H9 (cell line): ENCODE data around the gene CCBE1. TPM values are rescaled to one million over a fixed set of nuclear protein-coding genes. Genes with fewer than 3 reads are reported as not detected.
"Not testable (repeated sequence)": the region's sequence is repeated elsewhere in the genome, so short reads cannot be mapped to it uniquely, and the experiment has no call there.

Source experiments
- DNase-seq: peaks from one replicate; pipeline ENCODE4 v3.0.0-alpha.2; 2017
- H2AFZ ChIP-seq: one replicate; pipeline ENCODE4 v1.6.1; 2013; ENCODE audit warnings: mild to moderate bottlenecking, low read length, control low read depth, moderate library complexity
- H2AK5ac ChIP-seq: 2 replicates; pipeline ENCODE4 v1.6.1; 2013; ENCODE audit warnings: low read length, control low read depth, mixed read lengths; ENCODE audit not compliant: insufficient read length
- H2BK120ac ChIP-seq: one replicate; pipeline ENCODE4 v1.6.1; 2013; ENCODE audit warnings: low read depth, mild to moderate bottlenecking, low read length, control low read depth, inconsistent platforms; ENCODE audit not compliant: poor library complexity, severe bottlenecking
- H2BK12ac ChIP-seq: 2 replicates; pipeline ENCODE4 v1.6.1; 2013; ENCODE audit warnings: low read length, control low read depth, mixed read lengths, low read depth; ENCODE audit not compliant: insufficient read length
- H2BK15ac ChIP-seq: 2 replicates; pipeline ENCODE4 v1.6.1; 2013; ENCODE audit warnings: low read depth, low read length, control low read depth
- H2BK20ac ChIP-seq: one replicate; pipeline ENCODE4 v1.6.1; 2013; ENCODE audit warnings: low read depth, mild to moderate bottlenecking, low read length, control low read depth, inconsistent platforms; ENCODE audit not compliant: poor library complexity, severe bottlenecking
- H2BK5ac ChIP-seq: 2 replicates; pipeline ENCODE4 v1.6.1; 2013; ENCODE audit warnings: low read length, control low read depth, mixed read lengths; ENCODE audit not compliant: insufficient read length
- H3K14ac ChIP-seq: 2 replicates; pipeline ENCODE4 v1.6.1; 2013; ENCODE audit warnings: low read length, control low read depth; ENCODE audit not compliant: insufficient read depth
- H3K18ac ChIP-seq: 2 replicates; pipeline ENCODE4 v1.6.1; 2013; ENCODE audit warnings: low read depth, mild to moderate bottlenecking, mixed read lengths, low read length, control low read depth; ENCODE audit not compliant: insufficient read length
- H3K23ac ChIP-seq: 2 replicates; pipeline ENCODE4 v1.6.1; 2013; ENCODE audit warnings: low read length, control low read depth, mixed read lengths, low read depth; ENCODE audit not compliant: insufficient read length
- H3K23me2 ChIP-seq: 2 replicates; pipeline ENCODE4 v1.6.1; 2013; ENCODE audit warnings: low read depth, mild to moderate bottlenecking, mixed read lengths, low read length, control low read depth; ENCODE audit not compliant: insufficient read length, poor library complexity, severe bottlenecking
- H3K27ac ChIP-seq: 2 replicates; pipeline ENCODE4 v1.5.1; 2013; ENCODE audit warnings: low read length, control low read depth, mixed read lengths, low read depth; ENCODE audit not compliant: insufficient read length
- H3K27me3 ChIP-seq: 2 replicates; pipeline ENCODE4 v1.6.1; 2013; ENCODE audit warnings: low read length, control low read depth, inconsistent platforms; ENCODE audit not compliant: insufficient read depth
- H3K4ac ChIP-seq: 2 replicates; pipeline ENCODE4 v1.6.1; 2013; ENCODE audit warnings: low read depth, mild to moderate bottlenecking, control low read depth, inconsistent platforms, low read length, moderate library complexity
- H3K4me1 ChIP-seq: 2 replicates; pipeline ENCODE4 v1.6.1; 2013; ENCODE audit warnings: low read length, control low read depth, inconsistent platforms; ENCODE audit not compliant: insufficient read depth
- H3K4me2 ChIP-seq: 2 replicates; pipeline ENCODE4 v1.6.1; 2013; ENCODE audit warnings: low read length, control low read depth, mixed read lengths; ENCODE audit not compliant: insufficient read length, insufficient read depth
- H3K56ac ChIP-seq: 2 replicates; pipeline ENCODE4 v1.6.1; 2013; ENCODE audit warnings: low read depth, mild to moderate bottlenecking, mixed read lengths, low read length, control low read depth; ENCODE audit not compliant: insufficient read length
- H3K79me1 ChIP-seq: 2 replicates; pipeline ENCODE4 v1.6.1; 2013; ENCODE audit warnings: low read depth, mild to moderate bottlenecking, moderate library complexity, low read length, control low read depth, inconsistent platforms; ENCODE audit not compliant: insufficient read depth, poor library complexity, severe bottlenecking
- H3K79me2 ChIP-seq: 2 replicates; pipeline ENCODE4 v1.6.1; 2013; ENCODE audit warnings: low read length, control low read depth, inconsistent platforms; ENCODE audit not compliant: insufficient read depth
- H3K9ac ChIP-seq: 2 replicates; pipeline ENCODE4 v1.6.1; 2013; ENCODE audit warnings: low read length, control low read depth, mixed read lengths; ENCODE audit not compliant: insufficient read length; ENCODE audit errors: extremely low read depth
- H3K9me3 ChIP-seq: one replicate; pipeline ENCODE4 v1.6.1; 2013; ENCODE audit warnings: low read depth, low read length, inconsistent platforms; ENCODE audit not compliant: control insufficient read depth
- H3T11ph ChIP-seq: one replicate; pipeline ENCODE4 v1.6.1; 2013; ENCODE audit warnings: mild to moderate bottlenecking, low read length, control low read depth, inconsistent platforms
- H4K20me1 ChIP-seq: one replicate; pipeline ENCODE4 v1.6.1; 2013; ENCODE audit not compliant: control insufficient read depth, insufficient read length, insufficient read depth
- H4K5ac ChIP-seq: 2 replicates; pipeline ENCODE4 v1.6.1; 2013; ENCODE audit warnings: low read depth, mild to moderate bottlenecking, mixed read lengths, low read length, control low read depth; ENCODE audit not compliant: insufficient read length
- H4K8ac ChIP-seq: replicated peaks from 2 replicates; pipeline ENCODE4 v1.6.1; 2013; ENCODE audit warnings: low read length, control low read depth, mixed read lengths, low read depth; ENCODE audit not compliant: insufficient read length
- H4K91ac ChIP-seq: 2 replicates; pipeline ENCODE4 v1.6.1; 2013; ENCODE audit warnings: low read depth, mild to moderate bottlenecking, moderate library complexity, mixed read lengths, low read length, control low read depth; ENCODE audit not compliant: insufficient read length
- H3K27ac Mint-ChIP-seq, 3 experiments: 2 replicates in 2 of 3; 3 replicates in 1 of 3; pipeline ENCODE4 v1.8.0; 2020 to 2021; ENCODE audit warnings: mixed read lengths in 3 of 3, mild to moderate bottlenecking in 1 of 3, moderate library complexity in 1 of 3
- H3K27me3 Mint-ChIP-seq: 2 replicates; pipeline ENCODE4 v1.8.0; 2021; ENCODE audit warnings: low read depth, mild to moderate bottlenecking, moderate library complexity, mixed read lengths
- H3K36me3 Mint-ChIP-seq, 3 experiments: 2 replicates in 2 of 3; 3 replicates in 1 of 3; pipeline ENCODE4 v1.8.0; 2020 to 2021; ENCODE audit warnings: low read depth in 3 of 3, mixed read lengths in 3 of 3; ENCODE audit not compliant: insufficient read depth in 1 of 3
- H3K4me1 Mint-ChIP-seq, 2 experiments: 2 replicates each; pipeline ENCODE4 v1.8.0; 2020; ENCODE audit warnings: mixed read lengths in 2 of 2
- H3K4me3 Mint-ChIP-seq, 2 experiments: 2 replicates in 1 of 2; 3 replicates in 1 of 2; pipeline ENCODE4 v1.8.0; 2020 to 2021; ENCODE audit warnings: mild to moderate bottlenecking in 2 of 2, mixed read lengths in 2 of 2, moderate library complexity in 1 of 2
- H3K9me3 Mint-ChIP-seq, 2 experiments: 2 replicates in 1 of 2; 3 replicates in 1 of 2; pipeline ENCODE4 v1.8.0; 2020; ENCODE audit warnings: mild to moderate bottlenecking in 2 of 2, mixed read lengths in 2 of 2, moderate library complexity in 1 of 2
- WGBS: extraction: QIAGEN DNeasy Blood & Tissue Kit; methylation state at CpG from one replicate; pipeline ENCODE4 v1.1.7; 2013; ENCODE audit warnings: missing lambda C conversion rate, low lambda C conversion rate, mixed read lengths; ENCODE audit not compliant: insufficient read length; ENCODE audit errors: extremely low coverage; 5-methylcytosine and 5-hydroxymethylcytosine counted together
- total RNA-seq: library from RNA; stranded (reverse); gene quantifications from 2 replicates; pipeline ENCODE4 v1.2.1, GENCODE V29; 2021
- TF ChIP-seq, protein P1 (sequence below): fragments of 200-600 bp; sonication (generic); conservative IDR thresholded peaks from 3 replicates; pipeline ENCODE4 v1.8.0; 2021; ENCODE audit warnings: antibody characterized with exemption, mild to moderate bottlenecking

CCBE1 gene
- total RNA-seq, 1 experiment from 2014 or later, result 0.39 TPM

DNA sequence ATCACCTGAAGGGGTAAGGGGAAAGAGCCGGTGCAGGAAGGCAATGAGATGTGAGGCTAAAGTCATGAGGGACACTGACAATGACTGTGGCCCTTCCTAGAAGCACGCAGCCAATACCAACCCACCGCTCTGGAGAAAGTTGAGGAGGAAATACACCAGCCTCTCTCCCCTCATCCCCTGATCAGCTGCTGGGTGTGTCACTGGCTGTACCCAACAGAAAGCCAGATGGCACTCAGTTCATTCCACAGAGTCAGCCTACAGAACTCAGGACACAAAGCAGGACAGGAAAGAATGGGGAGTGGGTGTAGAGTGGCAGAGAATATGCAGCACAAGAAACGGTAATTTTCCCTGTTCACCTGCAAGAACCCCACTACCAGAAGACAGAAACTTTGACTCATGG lies 29.7 kb downstream of the CCBE1 start:
- WGBS, result no CpG with 5 or more reads among the region's 4 CpGs
- H3K9ac ChIP-seq, result no peak overlapping the region
- no peaks in the 10 kb centered on the region for H3K27me3 ChIP-seq
- no peak overlapping the region for H3K14ac ChIP-seq
- H3K56ac ChIP-seq, result no peak overlapping the region
- H4K5ac ChIP-seq, result no peak overlapping the region
- Mint-ChIP-seq H3K27ac (peak overlapping the region in 1 of 3 experiments; percentile 78; a peak in 1 of 7 replicates), H3K4me3 (no peak overlapping the region), H3K36me3 (no peaks in the 10 kb centered on the region; a peak in 1 of 7 replicates), H3K9me3 (no peaks in the 10 kb centered on the region), H3K27me3 (no peaks in the 10 kb centered on the region; the same call in 1 of the 2 replicates), H3K4me1 (no peaks in the 10 kb centered on the region)
- H3K23me2 ChIP-seq, result no peaks in the 10 kb centered on the region
- no peak overlapping the region for H2AK5ac ChIP-seq
- no peak overlapping the region for H2BK15ac ChIP-seq
- no peak overlapping the region for H3K4ac ChIP-seq
- no peak overlapping the region for H4K8ac ChIP-seq
- no peaks in the 10 kb centered on the region for H3K9me3 ChIP-seq
- no peak overlapping the region for H4K91ac ChIP-seq
- DNase-seq, result no peak
- no peak overlapping the region for H3K4me2 ChIP-seq
- no peak overlapping the region for H2BK20ac ChIP-seq
- no peak overlapping the region for H2BK120ac ChIP-seq
- H3K79me1 ChIP-seq, result no peaks in the 10 kb centered on the region
- no peak overlapping the region for H3K27ac ChIP-seq
- H3K23ac ChIP-seq, result no peak overlapping the region
- H2AFZ ChIP-seq, result no peak overlapping the region
- no peaks in the 10 kb centered on the region for H3K4me1 ChIP-seq
- no peak overlapping the region for H3T11ph ChIP-seq
- H2BK12ac ChIP-seq, result no peak overlapping the region
- H3K79me2 ChIP-seq, result no peaks in the 10 kb centered on the region
- TF ChIP-seq, protein P1, sequence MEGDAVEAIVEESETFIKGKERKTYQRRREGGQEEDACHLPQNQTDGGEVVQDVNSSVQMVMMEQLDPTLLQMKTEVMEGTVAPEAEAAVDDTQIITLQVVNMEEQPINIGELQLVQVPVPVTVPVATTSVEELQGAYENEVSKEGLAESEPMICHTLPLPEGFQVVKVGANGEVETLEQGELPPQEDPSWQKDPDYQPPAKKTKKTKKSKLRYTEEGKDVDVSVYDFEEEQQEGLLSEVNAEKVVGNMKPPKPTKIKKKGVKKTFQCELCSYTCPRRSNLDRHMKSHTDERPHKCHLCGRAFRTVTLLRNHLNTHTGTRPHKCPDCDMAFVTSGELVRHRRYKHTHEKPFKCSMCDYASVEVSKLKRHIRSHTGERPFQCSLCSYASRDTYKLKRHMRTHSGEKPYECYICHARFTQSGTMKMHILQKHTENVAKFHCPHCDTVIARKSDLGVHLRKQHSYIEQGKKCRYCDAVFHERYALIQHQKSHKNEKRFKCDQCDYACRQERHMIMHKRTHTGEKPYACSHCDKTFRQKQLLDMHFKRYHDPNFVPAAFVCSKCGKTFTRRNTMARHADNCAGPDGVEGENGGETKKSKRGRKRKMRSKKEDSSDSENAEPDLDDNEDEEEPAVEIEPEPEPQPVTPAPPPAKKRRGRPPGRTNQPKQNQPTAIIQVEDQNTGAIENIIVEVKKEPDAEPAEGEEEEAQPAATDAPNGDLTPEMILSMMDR, result no peak
- no peaks in the 10 kb centered on the region for H4K20me1 ChIP-seq
- no peak overlapping the region for H3K18ac ChIP-seq
- H2BK5ac ChIP-seq, result no peak overlapping the region

DNA sequence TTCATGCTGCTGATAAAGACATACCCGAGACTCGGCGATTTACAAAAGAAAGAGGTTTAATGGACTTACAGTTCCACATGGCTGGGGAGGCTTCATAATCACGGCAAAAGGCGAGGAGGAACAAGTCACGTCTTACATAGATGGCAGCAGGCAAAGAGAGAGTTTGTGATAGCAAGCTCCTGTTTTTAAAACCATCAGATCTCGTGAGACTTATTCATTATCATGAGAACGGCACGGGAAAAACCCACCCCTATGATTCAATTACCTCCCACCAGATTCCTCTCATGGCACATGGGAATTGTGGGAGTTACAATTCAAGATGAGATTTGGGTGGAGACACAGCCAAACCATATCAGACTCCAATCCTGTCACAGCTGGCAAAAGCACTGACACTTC lies 31.2 kb downstream of the CCBE1 start:
- not testable (repeated sequence) for H3K27me3 ChIP-seq, H3K27ac ChIP-seq, H2BK20ac ChIP-seq, H2AFZ ChIP-seq, H3K9ac ChIP-seq, H4K20me1 ChIP-seq, H3K4me1 ChIP-seq, H2AK5ac ChIP-seq, H3K14ac ChIP-seq, H4K5ac ChIP-seq, H3K36me3 Mint-ChIP-seq, H2BK120ac ChIP-seq, H3K27ac Mint-ChIP-seq, H3K4ac ChIP-seq, H3K18ac ChIP-seq, H3K4me3 Mint-ChIP-seq, H3K23me2 ChIP-seq, DNase-seq, H3K79me2 ChIP-seq, H3K9me3 ChIP-seq, H3K27me3 Mint-ChIP-seq, H3T11ph ChIP-seq, H3K23ac ChIP-seq, H3K56ac ChIP-seq, H2BK12ac ChIP-seq, H4K91ac ChIP-seq, H3K9me3 Mint-ChIP-seq, H4K8ac ChIP-seq, H3K4me1 Mint-ChIP-seq, H2BK5ac ChIP-seq, H3K79me1 ChIP-seq, H3K4me2 ChIP-seq, H2BK15ac ChIP-seq
- no CpG with 5 or more reads among the region's 9 CpGs for WGBS
